Subcutaneous adipose tissue (tissue), 4 donors: ENCODE measurements around the gene MARK2. TPM values are rescaled to one million over a fixed set of nuclear protein-coding genes. Genes with fewer than 3 reads are reported as not detected.

Experiments used
- CTCF ChIP-seq: fragments of 450-650 bp; IDR thresholded peaks from one replicate; pipeline ENCODE4 v1.5.1; 2016; ENCODE audit warnings: low read depth, mild to moderate bottlenecking, control low read depth, antibody characterized with exemption, moderate library complexity
- total RNA-seq, 4 donors: library from RNA; depleted of rRNA; stranded (reverse); fragments of >200 nt; gene quantifications; one replicate each; pipeline ENCODE4 v1.1.0, GENCODE V29; 2016

MARK2 gene
- total RNA-seq, 4 donors from 2014 or later = 9.9 to 16.4 (median 13.3) TPM

- TF ChIP-seq CTCF = no peak
Measured at GRCh38 chr11:63833048-63833447, 5.9 kb upstream of the MARK2 start.

- TF ChIP-seq CTCF = no peak
Measured at GRCh38 chr11:63834535-63835157, 4.3 kb upstream of the MARK2 start.

- TF ChIP-seq CTCF = no peak
Measured at GRCh38 chr11:63835158-63835545, 3.8 kb upstream of the MARK2 start.

GRCh38 chr11:63837027-63837688 is 1.8 kb upstream of the MARK2 start:
- TF ChIP-seq CTCF = no peak

GRCh38 chr11:63837739-63838138 is 1.2 kb upstream of the MARK2 start:
- TF ChIP-seq CTCF = no peak

- no peak for TF ChIP-seq CTCF
Measured at GRCh38 chr11:63838150-63838677, 696 bp upstream of the MARK2 start.

GRCh38 chr11:63839508-63840355 is 822 bp downstream of the MARK2 start:
- no peak for TF ChIP-seq CTCF
